GM21576 (cell line): ENCODE data around the gene GALC.
A peak's percentile ranks its signal among the peaks of the same experiment; 100 is the strongest.

Source experiments
- ATAC-seq: cut with Tn5 transposase; IDR thresholded peaks from one replicate; pipeline ENCODE4 v1.9.1; 2021; ENCODE audit warnings: mild to moderate bottlenecking, moderate library complexity; ENCODE audit not compliant: unreplicated experiment

The GALC gene

GRCh38 chr14:88007608-88008007 lies 14.6 kb upstream of the GALC start:
- ATAC-seq, result no peak

- peak; percentile 92 for ATAC-seq
These were observed 13.2 kb upstream of the GALC start for GRCh38 chr14:88005978-88006851.

GRCh38 chr14:88005050-88005481 lies 12.1 kb upstream of the GALC start, which contains the start of gene GPR65:
Gene GPR65, plus strand, starts transcription at chr14:88005135. Its CDS starts 5,713 bp downstream, at chr14:88010848.
- ATAC-seq, result peak; percentile 69

- ATAC-seq, result no peak
These were observed 11.6 kb upstream of the GALC start for GRCh38 chr14:88004506-88005036.

- no peak for ATAC-seq
These were observed 10.4 kb upstream of the GALC start for GRCh38 chr14:88003425-88003824.

- ATAC-seq, result no peak
These were observed 9.6 kb upstream of the GALC start for GRCh38 chr14:88002421-88003075.

GRCh38 chr14:87999277-87999676 lies 6.3 kb upstream of the GALC start:
- no peak for ATAC-seq

- no peak for ATAC-seq
These were observed 5.5 kb upstream of the GALC start for GRCh38 chr14:87998482-87998881.

GRCh38 chr14:87996291-87996592 lies 3.3 kb upstream of the GALC start:
- ATAC-seq, result no peak

GRCh38 chr14:87995500-87996290 lies 2.7 kb upstream of the GALC start:
- no peak for ATAC-seq

GRCh38 chr14:87994974-87995373 lies 2.0 kb upstream of the GALC start:
- peak; percentile 31 for ATAC-seq

GRCh38 chr14:87992346-87992717 lies 650 bp downstream of the GALC start:
- ATAC-seq, result no peak

GRCh38 chr14:87990682-87991081 lies 2.3 kb downstream of the GALC start:
- no peak for ATAC-seq

- no peak for ATAC-seq
These were observed 3.1 kb downstream of the GALC start for GRCh38 chr14:87989956-87990299.

GRCh38 chr14:87989221-87989955 lies 3.6 kb downstream of the GALC start:
- ATAC-seq, result no peak

GRCh38 chr14:87979689-87980088 lies 13.3 kb downstream of the GALC start:
- ATAC-seq, result no peak

GRCh38 chr14:87975636-87976035 lies 17.3 kb downstream of the GALC start:
- ATAC-seq, result no peak

- peak; percentile 94 for ATAC-seq
These were observed 22.0 kb downstream of the GALC start for GRCh38 chr14:87971010-87971409.

GRCh38 chr14:87967496-87967895 lies 25.5 kb downstream of the GALC start:
- no peak for ATAC-seq

GRCh38 chr14:87966816-87967215 lies 26.2 kb downstream of the GALC start:
- no peak for ATAC-seq

- ATAC-seq, result no peak
These were observed 31.7 kb downstream of the GALC start for GRCh38 chr14:87961246-87961645.
